ENCODE measurements around the gene SLC16A3. TPM values are rescaled to one million over a fixed set of nuclear protein-coding genes. Genes with fewer than 3 reads are reported as not detected.

SLC16A3 gene
- total and polyA plus RNA-seq, 2 of the 4 experiments (the other 2 are of a cell fraction), result 49.1 to 181 TPM

- Histone ChIP-seq H2BK15ac (ENCODE audit: low read depth, low read length) (no peak overlapping the region), H4K8ac (ENCODE audit: low read depth in 2 of 2, low read length in 2 of 2) (no peak overlapping the region), H3K27ac (ENCODE audit: insufficient read depth, low read length) (no peak overlapping the region), H3K14ac (replicated peaks; ENCODE audit: low read depth, low read length) (no peak overlapping the region), H3K4ac (ENCODE audit: low read depth, low read length) (no peak overlapping the region), H2BK5ac (ENCODE audit: low read depth, low read length, poor library complexity, severe bottlenecking) (no peak overlapping the region), H3K9me1 (ENCODE audit: insufficient read depth, low read length) (no peaks in the 10 kb centered on the region), H3K18ac (ENCODE audit: low read depth, low read length) (no peak overlapping the region), H2BK120ac (ENCODE audit: low read depth, low read length) (no peak overlapping the region), H3K36me3 (ENCODE audit: control insufficient read depth, insufficient read depth, low read length) (peaks cover 86% of the 10 kb centered on the region), H4K91ac (ENCODE audit: insufficient read depth, low read depth, low read length) (no peak overlapping the region), H3K9ac (ENCODE audit: low read depth, low read length) (no peak overlapping the region), H3K56ac (ENCODE audit: extremely low read depth, insufficient read depth, low read length) (no peak overlapping the region), H3K27me3 (ENCODE audit: control insufficient read depth, insufficient read depth, low read length) (no peaks in the 10 kb centered on the region), H4K20me1 (ENCODE audit: insufficient read depth, low read length) (peaks cover 85% of the 10 kb centered on the region), H2AK9ac (replicated peaks; ENCODE audit: low read depth, low read length, poor library complexity) (no peak overlapping the region), H2BK20ac (ENCODE audit: low read depth, low read length) (no peak overlapping the region), H3K4me3 (ENCODE audit: insufficient read depth, low read depth, low read length) (no peak overlapping the region), H4K5ac (ENCODE audit: low read depth, low read length) (no peak overlapping the region), H3K23ac (ENCODE audit: low read depth, low read length) (no peak overlapping the region), H3K79me1 (ENCODE audit: low read depth in 1 of 2, low read length in 2 of 2) (peaks cover 23 to 82% of the 10 kb centered on the region in 2 experiments), H3K9me3 (ENCODE audit: control insufficient read depth, insufficient read depth, low read length) (no peaks in the 10 kb centered on the region), H2AFZ (replicated peaks; ENCODE audit: low read length, poor library complexity) (no peak overlapping the region), H2AK5ac (ENCODE audit: low read depth, low read length) (no peak overlapping the region), H3K4me2 (ENCODE audit: low read depth, low read length) (no peak overlapping the region), H3K4me1 (ENCODE audit: control insufficient read depth, insufficient read depth, low read length) (peaks cover 4% of the 10 kb centered on the region; the same call in 1 of the 2 replicates)
- ATAC-seq (ENCODE audit: low read depth), result no peak
- in situ Hi-C loops (cut with MboI; ENCODE audit: low sequenced_read_pairs), result no loop called here
- ChIA-PET POLR2A (ENCODE audit: unreplicated experiment) (no interaction called here), CTCF (no interaction called here)
- WGBS, 2 experiments (ENCODE audit: extremely low coverage in 2 of 2, insufficient read length in 1 of 2), result 96% methylated on average over 16 of the region's 33 CpGs; no CpG with 5 or more reads in 1 of the 2 experiments
- no TSS peak for BruUV-seq (replicated peaks)
- no peak for DNase-seq
- intact Hi-C loops (cut with micrococcal nuclease), result no loop called here
- dilution Hi-C loops (cut with HindIII; ENCODE audit: low sequenced_read_pairs, unreplicated experiment), result no loop called here
- TF ChIP-seq MXI1 (IDR thresholded peaks at IDR 0.05; ENCODE audit: borderline replicate concordance, low read depth, low read length), result no peak
- TF ChIP-seq, protein P1, sequence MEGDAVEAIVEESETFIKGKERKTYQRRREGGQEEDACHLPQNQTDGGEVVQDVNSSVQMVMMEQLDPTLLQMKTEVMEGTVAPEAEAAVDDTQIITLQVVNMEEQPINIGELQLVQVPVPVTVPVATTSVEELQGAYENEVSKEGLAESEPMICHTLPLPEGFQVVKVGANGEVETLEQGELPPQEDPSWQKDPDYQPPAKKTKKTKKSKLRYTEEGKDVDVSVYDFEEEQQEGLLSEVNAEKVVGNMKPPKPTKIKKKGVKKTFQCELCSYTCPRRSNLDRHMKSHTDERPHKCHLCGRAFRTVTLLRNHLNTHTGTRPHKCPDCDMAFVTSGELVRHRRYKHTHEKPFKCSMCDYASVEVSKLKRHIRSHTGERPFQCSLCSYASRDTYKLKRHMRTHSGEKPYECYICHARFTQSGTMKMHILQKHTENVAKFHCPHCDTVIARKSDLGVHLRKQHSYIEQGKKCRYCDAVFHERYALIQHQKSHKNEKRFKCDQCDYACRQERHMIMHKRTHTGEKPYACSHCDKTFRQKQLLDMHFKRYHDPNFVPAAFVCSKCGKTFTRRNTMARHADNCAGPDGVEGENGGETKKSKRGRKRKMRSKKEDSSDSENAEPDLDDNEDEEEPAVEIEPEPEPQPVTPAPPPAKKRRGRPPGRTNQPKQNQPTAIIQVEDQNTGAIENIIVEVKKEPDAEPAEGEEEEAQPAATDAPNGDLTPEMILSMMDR (conservative IDR thresholded peaks at IDR 0.05; ENCODE audit: low read depth, low read length), result no peak
- TF ChIP-seq, protein P2, sequence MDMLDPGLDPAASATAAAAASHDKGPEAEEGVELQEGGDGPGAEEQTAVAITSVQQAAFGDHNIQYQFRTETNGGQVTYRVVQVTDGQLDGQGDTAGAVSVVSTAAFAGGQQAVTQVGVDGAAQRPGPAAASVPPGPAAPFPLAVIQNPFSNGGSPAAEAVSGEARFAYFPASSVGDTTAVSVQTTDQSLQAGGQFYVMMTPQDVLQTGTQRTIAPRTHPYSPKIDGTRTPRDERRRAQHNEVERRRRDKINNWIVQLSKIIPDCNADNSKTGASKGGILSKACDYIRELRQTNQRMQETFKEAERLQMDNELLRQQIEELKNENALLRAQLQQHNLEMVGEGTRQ (IDR thresholded peaks at IDR 0.05; ENCODE audit: low read depth, low read length), result no peak
- no peak for TF ChIP-seq RFX5 (IDR thresholded peaks at IDR 0.05; ENCODE audit: low read depth, low read length)
- no peak for TF ChIP-seq RAD21 (IDR thresholded peaks at IDR 0.05; ENCODE audit: low read length)
- TF ChIP-seq CEBPB (IDR thresholded peaks at IDR 0.05; ENCODE audit: low read depth, low read length), result no peak
- no peak; the same call in 1 of the 2 replicates for TF ChIP-seq POLR2A (IDR thresholded peaks at IDR 0.05; ENCODE audit: low read depth, low read length)
- no peak for TF ChIP-seq BHLHE40 (IDR thresholded peaks at IDR 0.05; ENCODE audit: low read depth, low read length)
- TF ChIP-seq MAFK (IDR thresholded peaks at IDR 0.05; ENCODE audit: low read depth, low read length), result no peak
- TF ChIP-seq SMC3 (IDR thresholded peaks at IDR 0.05; ENCODE audit: low read depth, low read length), result no peak
- TF ChIP-seq FOS (IDR thresholded peaks at IDR 0.05; ENCODE audit: low read depth, low read length), result no peak
- no peak for TF ChIP-seq RCOR1 (IDR thresholded peaks at IDR 0.05; ENCODE audit: insufficient replicate concordance, low read length)
- TF ChIP-seq NFE2L2 (IDR thresholded peaks at IDR 0.05; ENCODE audit: low read depth, low read length), result no peak
- no peak for TF ChIP-seq MAZ (IDR thresholded peaks at IDR 0.05; ENCODE audit: borderline replicate concordance, low read depth, low read length)
- TF ChIP-seq ELK1 (IDR thresholded peaks at IDR 0.05; ENCODE audit: borderline replicate concordance, low read depth, low read length), result no peak
- no peak for TF ChIP-seq CHD1 (IDR thresholded peaks at IDR 0.05; ENCODE audit: low read depth, low read length)
Measured at GRCh38 chr17:82249896-82250581, 21.2 kb downstream of the SLC16A3 start.
